Panc1 (cell line): ENCODE measurements around the gene CA10. TPM values are rescaled to one million over a fixed set of nuclear protein-coding genes. Genes with fewer than 3 reads are reported as not detected.

ENCODE experiments used
- ATAC-seq: fragments of 200-7000 bp; cut with Tn5 transposase; 2 replicates; pipeline ENCODE4 v1.9.1; 2020; ENCODE audit warnings: mild to moderate bottlenecking, moderate library complexity
- BruUV-seq: library from RNA; stranded (reverse); fragments of 400-500 nt; replicated peaks from 2 replicates; lab custom pipeline; 2021; lab: Mats Ljungman, UMichigan
- CTCF ChIA-PET: fragments of 300-600 bp; sonication (Branson Sonifier 250); formaldehyde crosslinking; loops from one replicate; lab custom pipeline; 2022; ENCODE audit warnings: antibody characterized with exemption; lab: Charles Lee
- POLR2A ChIA-PET: fragments of 300-600 bp; sonication (Branson Sonifier 250); formaldehyde crosslinking; loops from one replicate; lab custom pipeline; 2022; ENCODE audit warnings: antibody characterized with exemption; lab: Charles Lee
- DNase-seq: peaks from one replicate; pipeline ENCODE4 v3.0.0-alpha.2; 2010; ENCODE audit warnings: low read depth, low spot score
- H3K27ac ChIP-seq: 2 replicates; pipeline ENCODE4 v1.5.1; 2011; ENCODE audit warnings: mild to moderate bottlenecking, low read length, inconsistent platforms
- H3K27me3 ChIP-seq: fragments of 200-500 bp; sonication (Bioruptor generic); 2 replicates; pipeline ENCODE4 v1.6.0; 2014; ENCODE audit warnings: low read length, inconsistent platforms; ENCODE audit not compliant: control insufficient read depth, insufficient read depth
- H3K36me3 ChIP-seq: fragments of 200-500 bp; sonication (Bioruptor generic); 2 replicates; pipeline ENCODE4 v1.5.1; 2014; ENCODE audit warnings: inconsistent platforms, mild to moderate bottlenecking, low read length, moderate library complexity; ENCODE audit not compliant: control insufficient read depth, insufficient read depth
- H3K4me1 ChIP-seq: 2 replicates; pipeline ENCODE4 v1.5.1; 2011; ENCODE audit warnings: inconsistent platforms, mild to moderate bottlenecking, low read length, moderate library complexity; ENCODE audit not compliant: control insufficient read depth, insufficient read depth
- H3K4me3 ChIP-seq, 2 experiments: 2 replicates each; pipeline ENCODE4 v1.5.1; 2011 to 2012; ENCODE audit warnings: low read depth in 2 of 2, low read length in 2 of 2, mild to moderate bottlenecking in 2 of 2, inconsistent platforms in 1 of 2, moderate library complexity in 1 of 2
- H3K9me3 ChIP-seq: fragments of 200-500 bp; sonication (Bioruptor generic); 2 replicates; pipeline ENCODE4 v1.5.1; 2014; ENCODE audit warnings: low read depth, mild to moderate bottlenecking, inconsistent platforms, low read length, moderate library complexity; ENCODE audit not compliant: control insufficient read depth, insufficient read depth
- CTCF ChIP-seq: fragments of 450-650 bp; IDR thresholded peaks from 2 replicates; pipeline ENCODE4 v1.5.1; 2017; ENCODE audit warnings: mild to moderate bottlenecking
- POLR2AphosphoS5 ChIP-seq: IDR thresholded peaks from 2 replicates; pipeline ENCODE4 v1.6.1; 2012; ENCODE audit warnings: mild to moderate bottlenecking, low read depth, low read length, moderate library complexity
- REST ChIP-seq, 2 experiments: IDR thresholded peaks; 2 replicates each; pipeline ENCODE4 v1.6.1; 2011 to 2012; ENCODE audit warnings: low read depth in 2 of 2, control low read depth in 1 of 2, low read length in 1 of 2, mild to moderate bottlenecking in 1 of 2, moderate library complexity in 1 of 2; ENCODE audit not compliant: insufficient read depth in 1 of 2
- SIN3A ChIP-seq: IDR thresholded peaks from 2 replicates; pipeline ENCODE4 v1.6.1; 2012; ENCODE audit warnings: low read depth, mild to moderate bottlenecking, low read length, moderate library complexity, borderline replicate concordance; ENCODE audit not compliant: insufficient read depth
- TCF7L2 ChIP-seq: IDR thresholded peaks from 2 replicates; pipeline ENCODE4 v1.6.1; 2011; ENCODE audit warnings: mild to moderate bottlenecking, low read depth, low read length, inconsistent platforms
- in situ Hi-C: cut with HindIII; loops from 2 replicates; pipeline ENCODE4 v1.10.0; 2016; ENCODE audit warnings: low sequenced_read_pairs, low pct_unique_long_range_greater_than_20kb
- intact Hi-C: fragments of 100-400 bp; cut with micrococcal nuclease; formaldehyde crosslinking; loops from one replicate; pipeline ENCODE4 v1.10.0; 2022; ENCODE audit not compliant: unreplicated experiment
- total RNA-seq: library from RNA; stranded (reverse); gene quantifications from one replicate; pipeline ENCODE4 v1.2.1, GENCODE V29; 2021; ENCODE audit not compliant: unreplicated experiment

Gene CA10
- total RNA-seq, 1 experiment from 2014 or later = not detected

- BruUV-seq = no TSS peak
- ChIA-PET CTCF (no interaction called here), POLR2A (interaction anchor here (0.6 kb wide), 1 partner anchor 554 kb away, joined by 4 read pairs; no protein-coding TSS in a partner anchor)
- Histone ChIP-seq H3K27me3 (no peaks in the 10 kb centered on the region), H3K4me3 (no peak overlapping the region), H3K4me1 (no peaks in the 10 kb centered on the region), H3K36me3 (no peaks in the 10 kb centered on the region), H3K27ac (no peak overlapping the region), H3K9me3 (no peaks in the 10 kb centered on the region)
- no peak for DNase-seq
- intact Hi-C loops (no loop called here), in situ Hi-C loops (no loop called here)
- TF ChIP-seq POLR2AphosphoS5 (no peak), SIN3A (no peak)
- no peak for ATAC-seq
These were observed 439.5 kb downstream of the CA10 start for GRCh38 chr17:51718983-51719382.

GRCh38 chr17:51711581-51711980, 446.9 kb downstream of the CA10 start:
- POLR2A ChIA-PET = no interaction called here
- no peaks in the 10 kb centered on the region for H3K4me1 ChIP-seq
- no peak overlapping the region for H3K4me3 ChIP-seq
- peaks cover 12% of the 10 kb centered on the region; the same call in 1 of the 2 replicates for H3K27me3 ChIP-seq
- no TSS peak for BruUV-seq
- no peak for DNase-seq
- intact Hi-C loops = no loop called here
- in situ Hi-C loops = no loop called here
- CTCF ChIA-PET = no interaction called here
- ATAC-seq = no peak
- no peak overlapping the region for H3K27ac ChIP-seq
- H3K36me3 ChIP-seq = no peaks in the 10 kb centered on the region
- H3K9me3 ChIP-seq = no peaks in the 10 kb centered on the region
- no peak for TF ChIP-seq SIN3A
- no peak for TF ChIP-seq TCF7L2
- TF ChIP-seq POLR2AphosphoS5 = no peak
- no peak for TF ChIP-seq CTCF
- TF ChIP-seq REST (IDR thresholded peaks at IDR 0.05; ENCODE audit: insufficient read depth in 1 of 2, low read depth in 2 of 2, low read length in 1 of 2) = no peak

- ATAC-seq (no peak), DNase-seq (no peak)
- CTCF ChIA-PET = no interaction called here
- Histone ChIP-seq H3K4me1 (no peaks in the 10 kb centered on the region), H3K36me3 (no peaks in the 10 kb centered on the region), H3K9me3 (no peaks in the 10 kb centered on the region), H3K27ac (no peak overlapping the region), H3K27me3 (peaks cover 12% of the 10 kb centered on the region; the same call in 1 of the 2 replicates), H3K4me3 (no peak overlapping the region)
- no TSS peak for BruUV-seq
- intact Hi-C loops = no loop called here
- in situ Hi-C loops = no loop called here
- POLR2A ChIA-PET = no interaction called here
- TF ChIP-seq CTCF (no peak), TCF7L2 (no peak), SIN3A (no peak), REST (IDR thresholded peaks at IDR 0.05; ENCODE audit: insufficient read depth in 1 of 2, low read depth in 2 of 2, low read length in 1 of 2) (no peak), POLR2AphosphoS5 (no peak)
These were observed 447.9 kb downstream of the CA10 start for GRCh38 chr17:51710634-51710979.
